Lower leg skin (tissue), 4 donors: ENCODE measurements around the gene AGXT. TPM values are rescaled to one million over a fixed set of nuclear protein-coding genes. Genes with fewer than 3 reads are reported as not detected.

Source experiments
- DNase-seq, 2 donors: peaks; one replicate each; pipeline ENCODE4 v3.0.0-alpha.2; 2019; ENCODE audit warnings: low spot score in 2 of 2
- H3K4me3 ChIP-seq: fragments of 200-600 bp; sonication (generic); 2 replicates; pipeline ENCODE4 v1.5.1; 2017; ENCODE audit warnings: mild to moderate bottlenecking, low read depth; ENCODE audit not compliant: poor library complexity, severe bottlenecking
- POLR2A ChIP-seq, 2 donors: fragments of 450-650 bp; IDR thresholded peaks; one replicate each; pipeline ENCODE4 v1.6.1; 2016 to 2017; ENCODE audit warnings: antibody characterized with exemption in 2 of 2, mild to moderate bottlenecking in 1 of 2, moderate library complexity in 1 of 2
- WGBS, 2 donors: methylation state at CpG; one replicate each; pipeline ENCODE4 v1.1.5; 2018; 5-methylcytosine and 5-hydroxymethylcytosine counted together
- intact Hi-C: fragments of 100-400 bp; cut with DNase I; formaldehyde crosslinking; loops from one replicate; pipeline ENCODE4 v1.15.0; 2023; ENCODE audit warnings: low total_unique reads
- total RNA-seq, 4 donors: library from RNA; depleted of rRNA; stranded (reverse); fragments of >200 nt; gene quantifications; one replicate each; pipeline ENCODE4 v1.1.0, GENCODE V29; 2016
- TF ChIP-seq, protein P1 (sequence below), 3 donors: fragments of 450-650 bp; IDR thresholded peaks; one replicate each; pipeline ENCODE4 v1.5.1; 2016; ENCODE audit warnings: antibody characterized with exemption in 3 of 3, mild to moderate bottlenecking in 3 of 3, moderate library complexity in 2 of 3

The AGXT gene
- total RNA-seq, 4 donors from 2014 or later: not detected

GRCh38 chr2:240890691-240891090, 22.1 kb downstream of the AGXT start:
- intact Hi-C loops: no loop called here
- DNase-seq: no peak
- 83 to 88% methylated on average over 13 to 14 of the region's 14 CpGs for WGBS, 2 donors
- no peak overlapping the region for H3K4me3 ChIP-seq
- no peak for TF ChIP-seq POLR2A (IDR thresholded peaks at IDR 0.05)
- TF ChIP-seq, protein P1, sequence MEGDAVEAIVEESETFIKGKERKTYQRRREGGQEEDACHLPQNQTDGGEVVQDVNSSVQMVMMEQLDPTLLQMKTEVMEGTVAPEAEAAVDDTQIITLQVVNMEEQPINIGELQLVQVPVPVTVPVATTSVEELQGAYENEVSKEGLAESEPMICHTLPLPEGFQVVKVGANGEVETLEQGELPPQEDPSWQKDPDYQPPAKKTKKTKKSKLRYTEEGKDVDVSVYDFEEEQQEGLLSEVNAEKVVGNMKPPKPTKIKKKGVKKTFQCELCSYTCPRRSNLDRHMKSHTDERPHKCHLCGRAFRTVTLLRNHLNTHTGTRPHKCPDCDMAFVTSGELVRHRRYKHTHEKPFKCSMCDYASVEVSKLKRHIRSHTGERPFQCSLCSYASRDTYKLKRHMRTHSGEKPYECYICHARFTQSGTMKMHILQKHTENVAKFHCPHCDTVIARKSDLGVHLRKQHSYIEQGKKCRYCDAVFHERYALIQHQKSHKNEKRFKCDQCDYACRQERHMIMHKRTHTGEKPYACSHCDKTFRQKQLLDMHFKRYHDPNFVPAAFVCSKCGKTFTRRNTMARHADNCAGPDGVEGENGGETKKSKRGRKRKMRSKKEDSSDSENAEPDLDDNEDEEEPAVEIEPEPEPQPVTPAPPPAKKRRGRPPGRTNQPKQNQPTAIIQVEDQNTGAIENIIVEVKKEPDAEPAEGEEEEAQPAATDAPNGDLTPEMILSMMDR (IDR thresholded peaks at IDR 0.05): no peak

GRCh38 chr2:240891492-240892340, 23.1 kb downstream of the AGXT start:
- intact Hi-C loops: no loop called here
- H3K4me3 ChIP-seq: no peak overlapping the region
- WGBS, 2 donors: 71 to 75% methylated on average over 20 of the region's 20 CpGs

GRCh38 chr2:240892356-240892755, 23.7 kb downstream of the AGXT start:
- H3K4me3 ChIP-seq: no peak overlapping the region
- intact Hi-C loops: no loop called here
- TF ChIP-seq POLR2A (IDR thresholded peaks at IDR 0.05): no peak
- TF ChIP-seq, protein P1 (IDR thresholded peaks at IDR 0.05): no peak
- no peak for DNase-seq
- WGBS, 2 donors: 59 to 100% methylated on average over 2 to 9 of the region's 9 CpGs

More at GRCh38 chr2:240891492-240892340, 23.1 kb downstream of the AGXT start:
- no peak for DNase-seq
- TF ChIP-seq, protein P1 (IDR thresholded peaks at IDR 0.05): no peak
- TF ChIP-seq POLR2A (IDR thresholded peaks at IDR 0.05): no peak

DNA sequence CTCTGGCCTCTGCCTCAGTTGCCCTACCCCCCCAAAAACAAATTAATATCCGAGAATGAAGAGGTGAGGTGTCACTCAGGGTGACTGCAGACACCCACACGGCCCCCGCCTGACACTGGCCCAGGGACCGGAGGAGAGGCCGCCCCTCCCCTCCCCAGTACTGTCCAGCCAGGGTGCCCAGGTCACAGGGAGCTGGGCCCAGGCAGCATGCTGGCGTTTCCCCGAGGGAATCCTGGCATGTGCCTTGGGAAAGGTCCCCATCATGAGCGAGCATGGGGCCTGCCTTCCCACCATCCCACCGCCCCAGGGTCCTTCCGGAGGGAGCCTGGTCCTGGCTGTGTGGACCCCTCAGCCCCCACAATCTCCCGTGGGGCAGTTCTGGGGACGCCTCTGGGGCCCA, 24.3 kb downstream of the AGXT start:
- no peak for TF ChIP-seq POLR2A (IDR thresholded peaks at IDR 0.05)
- TF ChIP-seq, protein P1 (IDR thresholded peaks at IDR 0.05): no peak
- DNase-seq: no peak
- no peak overlapping the region for H3K4me3 ChIP-seq
- intact Hi-C loops: no loop called here
- 76 to 83% methylated on average over 10 to 12 of the region's 12 CpGs for WGBS, 2 donors

GRCh38 chr2:240893363-240893844, 24.8 kb downstream of the AGXT start:
- no peak overlapping the region for H3K4me3 ChIP-seq
- no peak for DNase-seq
- no peak for TF ChIP-seq POLR2A (IDR thresholded peaks at IDR 0.05)
- TF ChIP-seq, protein P1 (IDR thresholded peaks at IDR 0.05): no peak
- WGBS, 2 donors: 34 to 48% methylated on average over 16 of the region's 17 CpGs
- intact Hi-C loops: no loop called here
